Activated CD4-positive, CD25-positive, alpha-beta regulatory T cell (primary cell): Measurements from ENCODE around the gene PSMB11.

Source experiments
- DNase-seq, 4 experiments: peaks; one replicate each; lab custom pipeline; 2025; lab: John Stamatoyannopoulos, UW

The PSMB11 gene

GRCh38 chr14:23043754-23044153, 1.7 kb downstream of the PSMB11 start:
- no peak for DNase-seq

DNA sequence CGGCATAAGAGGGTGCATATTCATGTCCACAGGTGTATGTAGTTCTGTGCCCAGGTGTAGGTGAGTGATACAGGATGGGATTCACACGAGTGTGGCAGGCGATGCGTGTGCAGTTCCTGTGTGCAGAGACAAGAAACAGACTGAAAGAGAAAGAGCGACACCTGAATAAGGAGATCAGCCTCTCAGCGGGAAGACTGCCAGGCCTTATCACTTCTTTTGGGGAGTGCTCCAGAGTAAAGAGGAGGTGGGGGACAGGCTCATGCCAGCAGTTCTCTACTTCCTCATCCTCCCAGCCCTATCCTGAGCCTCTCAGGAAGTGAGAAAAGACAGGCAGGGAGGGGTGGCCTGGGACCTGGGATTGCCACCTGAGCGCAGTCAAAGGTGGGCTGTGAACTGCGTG, 2.8 kb downstream of the PSMB11 start:
- DNase-seq: no peak

DNA sequence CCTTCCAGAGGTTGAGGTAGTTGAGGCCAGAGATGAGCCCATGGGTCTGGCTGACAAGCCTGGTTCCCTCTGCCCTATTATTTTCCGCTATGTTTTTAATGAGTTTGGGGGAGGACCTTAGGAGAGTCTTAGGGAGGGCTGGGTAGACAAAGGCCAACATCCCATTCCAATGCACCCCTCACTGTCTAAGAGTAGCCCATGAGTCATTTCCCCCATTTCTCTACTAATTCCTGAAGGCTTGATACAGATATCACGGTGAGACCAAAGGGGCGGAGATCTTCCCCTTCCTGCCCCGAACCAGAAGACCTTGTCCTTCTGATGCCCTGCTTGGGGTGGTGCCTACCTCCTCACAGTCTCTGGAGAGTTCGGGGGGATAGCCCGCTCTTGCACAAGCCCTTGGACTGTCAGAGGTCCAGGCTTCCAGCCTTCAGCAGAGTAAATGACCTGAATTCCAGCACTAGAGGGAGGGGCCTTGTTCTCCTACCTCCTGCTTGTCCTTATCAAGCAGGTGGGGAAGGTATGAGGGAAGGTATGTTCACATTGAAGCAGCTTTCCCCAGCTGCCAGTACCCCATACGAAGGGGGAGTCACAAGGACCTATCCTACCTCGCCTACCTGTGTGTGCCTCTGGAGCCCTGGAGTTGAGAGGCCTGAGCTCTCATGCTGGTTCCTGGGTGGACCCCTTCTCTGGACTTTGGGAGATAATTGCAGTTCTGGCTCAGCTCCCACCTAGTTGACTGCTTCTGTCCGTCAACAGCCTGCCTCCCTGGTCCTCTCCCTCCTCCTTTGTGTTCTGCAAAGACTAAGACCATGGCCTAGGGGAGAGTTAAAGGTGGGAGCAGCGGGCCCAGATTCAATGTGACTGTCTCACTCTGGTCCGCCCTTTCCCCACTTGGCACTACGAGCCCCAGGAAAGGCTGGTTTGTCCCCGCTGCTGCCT, 3.7 kb downstream of the PSMB11 start:
- DNase-seq: no peak

- no peak for DNase-seq
Observed at GRCh38 chr14:23047034-23047634, 5.1 kb downstream of the PSMB11 start.

GRCh38 chr14:23047751-23048693, 6.0 kb downstream of the PSMB11 start:
- no peak for DNase-seq

GRCh38 chr14:23049011-23049410, 7.0 kb downstream of the PSMB11 start:
- DNase-seq: no peak

DNA sequence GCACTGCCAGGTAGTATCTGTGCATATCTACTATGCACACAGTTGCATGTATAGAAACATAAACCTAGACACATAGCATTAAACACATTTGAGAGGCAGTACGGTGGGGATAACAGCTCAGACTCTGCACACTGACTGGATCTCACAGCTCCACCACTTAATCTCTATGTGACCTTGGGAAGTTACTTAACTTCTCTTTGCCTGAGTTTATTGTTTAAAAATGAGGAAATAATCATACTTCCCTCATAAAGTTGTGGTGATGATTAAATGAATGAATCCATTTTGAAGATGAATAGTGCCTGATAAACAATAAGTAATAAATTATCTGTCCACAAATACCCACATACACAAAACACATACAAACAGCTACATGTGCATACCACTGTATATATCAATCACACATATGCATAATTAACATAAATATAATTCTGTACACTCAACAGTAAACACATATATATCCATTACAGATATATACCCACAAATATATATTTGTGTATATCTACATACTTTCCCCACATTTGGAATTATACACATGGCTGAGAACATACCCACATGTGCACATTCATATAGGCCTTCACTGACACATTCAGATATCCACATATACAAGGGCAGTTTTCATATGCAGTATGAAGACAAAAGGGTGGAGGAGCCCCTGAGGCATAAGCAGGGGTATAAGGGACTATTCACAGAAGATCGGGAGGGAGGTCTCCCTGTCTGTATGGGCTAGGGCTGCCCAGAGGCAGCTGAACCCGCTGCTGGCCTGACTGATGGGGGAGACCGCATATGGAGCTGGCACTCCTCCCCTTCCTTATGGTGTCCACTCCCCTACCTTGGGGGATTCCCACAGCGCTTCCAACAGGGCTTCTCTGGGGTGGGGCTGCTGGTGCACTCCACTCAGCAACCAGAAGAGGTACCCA, 9.4 kb downstream of the PSMB11 start:
- DNase-seq: no peak

DNA sequence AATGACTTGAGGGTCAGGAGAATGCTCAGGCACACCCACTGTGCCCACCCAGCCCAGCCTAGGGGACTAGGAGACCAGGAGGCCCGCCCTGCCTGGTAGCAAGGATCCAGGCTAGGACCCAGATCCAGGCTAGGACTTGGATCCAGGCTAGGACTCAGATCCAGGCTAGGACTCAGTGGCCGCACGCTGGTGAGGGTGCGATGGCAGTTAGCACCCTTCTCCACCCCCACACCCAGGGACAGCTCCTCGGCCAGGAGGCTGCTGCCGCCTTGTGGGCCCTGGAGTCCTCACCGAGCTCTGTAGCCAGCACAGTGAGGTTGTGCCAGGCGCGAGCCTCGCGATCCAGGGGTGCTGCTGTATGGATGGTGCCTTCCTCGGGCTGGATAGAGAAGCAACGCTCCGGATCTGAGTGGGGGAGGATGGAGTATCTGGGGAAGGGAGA, 10.2 kb downstream of the PSMB11 start:
- no peak for DNase-seq

DNA sequence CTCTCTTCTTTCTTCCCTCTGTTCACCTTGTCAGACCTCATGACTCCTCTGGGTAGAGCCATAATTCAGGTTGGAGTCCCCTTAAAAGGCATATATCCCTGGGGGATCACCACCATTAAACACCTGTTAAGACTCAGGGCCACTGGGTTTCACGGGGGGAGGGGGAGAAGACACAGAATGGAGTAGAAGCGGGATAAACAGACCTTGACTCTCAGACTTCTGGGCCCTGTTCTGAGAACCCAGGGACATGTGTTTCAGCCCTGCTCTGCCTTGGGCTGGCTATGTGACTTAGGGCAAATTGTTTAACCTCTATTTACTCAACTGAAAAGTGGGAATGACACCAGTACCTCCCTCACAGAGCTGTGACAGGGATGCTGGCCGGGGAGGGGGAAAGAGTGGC, 10.7 kb downstream of the PSMB11 start:
- no peak for DNase-seq

DNA sequence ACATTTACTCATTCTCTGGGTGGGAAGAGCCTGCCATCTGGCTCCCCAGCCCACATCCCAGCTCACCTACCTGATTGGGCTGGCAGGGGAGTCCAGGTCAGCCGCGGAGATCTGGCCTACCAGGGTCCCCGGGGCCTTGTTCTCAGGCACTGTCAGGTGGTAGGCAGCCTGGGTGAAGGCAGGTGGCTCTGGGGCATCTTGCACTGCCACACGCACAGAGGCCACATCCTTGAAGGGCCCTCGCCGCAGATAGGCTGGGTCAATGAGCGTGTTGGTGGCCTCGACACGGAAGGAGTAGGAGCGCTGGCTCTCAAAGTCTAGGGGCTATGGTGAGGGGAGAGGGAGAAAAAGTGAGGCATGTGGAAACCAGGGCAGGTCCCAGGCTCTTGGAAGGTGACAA, 11.4 kb downstream of the PSMB11 start:
- DNase-seq: no peak

DNA sequence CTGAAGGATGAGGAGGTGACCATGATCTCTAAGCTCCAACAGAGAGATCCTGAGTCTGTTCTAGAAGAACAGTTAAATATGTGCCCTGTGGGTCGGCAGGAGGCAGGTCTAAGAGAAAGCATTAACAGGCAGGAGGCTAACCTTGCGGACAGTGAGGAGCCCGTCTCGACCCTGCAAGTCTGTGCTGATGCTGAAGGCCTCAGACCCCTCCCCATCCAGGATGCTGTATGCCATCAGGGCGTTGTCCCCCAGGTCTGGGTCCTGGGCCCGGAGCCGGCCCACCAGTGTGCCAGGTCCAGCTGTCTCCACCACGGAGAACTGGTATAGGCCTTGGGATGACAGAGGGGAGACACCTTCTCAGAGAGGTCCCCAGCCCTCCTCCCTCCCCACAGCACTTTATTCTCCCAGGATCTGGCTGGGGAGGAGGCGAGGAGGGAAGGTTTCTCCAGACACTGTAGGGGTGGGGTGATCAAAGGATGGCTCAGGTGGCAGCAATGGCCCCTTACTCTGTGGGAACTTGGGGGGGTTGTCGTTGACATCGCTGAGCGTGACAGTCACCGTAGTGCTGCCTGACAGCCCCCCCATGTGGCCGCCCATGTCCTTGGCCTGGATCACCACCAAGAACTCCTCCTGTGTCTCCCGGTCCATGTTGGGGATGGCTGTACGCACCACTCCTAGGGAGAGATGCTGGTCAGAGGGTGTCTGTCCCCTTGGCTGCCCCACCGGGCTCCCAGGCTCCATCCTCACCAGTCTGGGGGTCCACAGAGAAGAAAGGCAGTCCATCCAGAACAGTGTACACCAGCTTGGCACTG, 12.2 kb downstream of the PSMB11 start:
- no peak for DNase-seq

- no peak for DNase-seq
Observed at GRCh38 chr14:23055147-23055550, 13.1 kb downstream of the PSMB11 start.

DNA sequence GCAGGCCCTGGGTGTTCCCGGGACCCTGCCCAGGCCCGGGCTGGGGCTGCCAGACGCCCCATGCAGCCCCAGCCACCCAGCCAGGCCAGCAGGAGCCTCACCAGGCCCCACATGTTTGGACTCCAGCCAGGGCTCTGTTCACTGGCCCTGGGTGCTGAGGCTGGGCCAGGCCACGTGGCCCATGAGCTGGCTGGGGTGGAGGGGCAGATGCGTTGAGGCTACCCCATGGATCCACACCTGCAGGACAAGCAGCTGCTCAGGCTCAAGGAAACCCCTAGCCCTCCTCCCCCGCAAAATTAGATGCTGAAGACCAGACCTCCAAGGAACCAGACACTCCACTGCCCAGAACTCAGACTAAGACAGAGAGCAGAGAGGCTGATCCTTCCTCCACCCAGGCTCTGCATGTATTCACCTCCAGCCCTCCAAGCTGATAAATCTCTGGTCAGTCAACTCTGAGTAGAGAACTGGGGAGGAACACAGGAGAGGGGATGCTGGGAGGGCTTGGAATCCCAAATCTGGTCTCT, 13.7 kb downstream of the PSMB11 start:
- DNase-seq: no peak

DNA sequence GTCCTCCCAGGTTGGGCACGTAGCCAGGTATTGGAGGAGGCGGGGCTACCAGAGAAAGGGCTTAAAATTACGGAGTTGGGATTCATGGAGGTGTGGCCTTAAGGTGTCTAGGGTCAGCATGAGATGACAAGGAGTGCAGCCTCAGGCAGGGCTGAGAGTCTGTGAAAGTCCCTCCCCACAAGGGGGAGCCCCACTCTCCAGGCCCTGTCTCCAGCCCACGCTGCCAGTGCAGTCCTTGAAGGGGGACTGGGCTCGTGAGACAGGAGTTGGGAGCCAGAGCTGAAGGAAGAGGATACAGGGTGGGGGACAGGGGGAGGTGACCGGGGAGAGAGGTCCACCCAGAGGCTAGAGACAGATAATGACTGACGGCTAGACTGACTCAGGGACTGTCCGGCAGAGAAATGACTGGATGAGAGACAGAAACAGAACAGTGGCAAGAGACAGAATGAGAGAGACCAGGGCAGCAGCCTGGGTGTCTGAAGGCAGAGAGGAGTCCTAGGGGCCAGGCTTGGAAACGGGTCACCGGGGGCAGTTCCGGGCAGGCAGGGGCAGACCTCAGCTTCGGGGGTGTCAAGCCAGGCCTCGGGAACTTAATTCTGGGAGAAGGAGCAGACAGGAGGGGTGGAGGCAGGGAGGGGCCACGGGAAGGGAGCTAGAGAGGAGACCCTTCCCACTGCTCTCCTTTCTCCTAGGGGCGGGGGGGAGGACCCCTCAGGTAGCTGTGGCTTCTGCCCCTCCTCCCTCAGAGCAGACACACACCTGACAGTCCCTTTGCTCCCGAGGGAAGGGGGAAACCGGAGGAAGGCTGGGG, 14.3 kb downstream of the PSMB11 start:
- DNase-seq: no peak

- DNase-seq: no peak
Observed at GRCh38 chr14:23056956-23057756, 15.1 kb downstream of the PSMB11 start, which contains the start of gene CDH24. Gene CDH24 (minus strand): TSS chr14:23057520. CDS start chr14:23055733, 1,787 bp downstream.

DNA sequence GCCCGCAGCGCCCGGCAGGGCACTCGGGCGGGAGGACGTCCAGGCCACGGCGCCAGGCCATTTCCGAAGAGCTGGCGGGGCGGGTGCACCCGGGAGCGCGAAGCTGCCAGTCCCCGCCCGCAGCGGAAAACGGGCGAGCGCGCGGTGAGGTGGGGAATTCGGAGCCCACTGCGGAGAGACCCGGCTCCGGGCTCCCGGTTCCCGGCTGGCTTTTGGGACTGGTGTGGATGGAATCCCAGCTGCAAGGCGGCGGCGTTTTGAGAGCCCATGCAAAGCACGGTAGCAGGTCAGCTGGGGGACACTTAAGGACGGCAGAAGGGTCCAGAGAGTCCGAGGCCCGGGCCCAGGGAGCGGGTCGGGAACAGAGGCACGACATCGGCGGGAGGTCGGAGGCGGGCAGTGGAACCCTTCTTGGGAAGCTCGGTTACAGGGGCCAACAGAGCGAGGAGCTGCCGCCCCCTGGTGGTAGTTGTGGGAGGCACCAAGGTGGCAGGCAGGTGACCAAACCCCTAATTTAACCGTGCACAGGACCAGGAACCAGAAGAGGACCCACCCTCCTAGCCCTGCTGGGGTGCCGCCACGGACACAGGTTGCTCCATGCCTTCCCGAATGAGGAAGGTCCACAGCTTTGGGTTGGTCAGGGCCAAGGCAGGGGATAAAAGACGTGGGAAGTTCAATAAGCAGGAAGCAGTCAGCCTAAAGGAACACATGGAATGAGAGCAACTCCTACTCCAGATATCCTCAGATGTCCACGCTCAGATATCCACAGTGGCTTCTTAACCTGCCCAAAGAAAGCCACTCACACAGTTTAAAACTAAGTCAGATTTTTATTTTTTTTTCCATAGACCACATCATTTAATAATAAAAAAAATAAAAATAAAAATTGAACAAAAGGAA, 16.0 kb downstream of the PSMB11 start:
- no peak for DNase-seq
